ENCODE data around the gene DHX38.

DNA sequence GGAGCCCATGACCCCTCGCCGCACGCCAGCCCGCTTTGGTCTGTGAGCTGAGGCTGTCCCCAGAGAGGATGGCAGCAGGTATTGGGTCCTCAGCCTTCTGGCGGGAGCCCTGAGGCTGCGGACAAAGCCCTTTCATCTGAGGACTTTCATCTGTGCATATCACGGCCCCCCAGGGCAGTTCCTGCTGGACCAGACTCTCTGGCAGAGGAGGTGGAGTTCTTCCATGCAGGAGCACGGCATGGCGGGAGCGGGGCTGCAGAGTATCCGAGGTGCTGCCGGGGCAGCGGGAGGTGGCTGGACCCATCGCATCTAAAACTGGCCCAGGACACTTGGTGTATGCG is 18.8 kb downstream of the DHX38 start:
- no peak for TF ChIP-seq TAF1 (IDR thresholded peaks at IDR 0.05; ENCODE audit: borderline replicate concordance, low read depth, low read length)
- no peak for TF ChIP-seq CHD2 (IDR thresholded peaks at IDR 0.05; ENCODE audit: low read length, partially characterized antibody)
- TF ChIP-seq, protein P1, sequence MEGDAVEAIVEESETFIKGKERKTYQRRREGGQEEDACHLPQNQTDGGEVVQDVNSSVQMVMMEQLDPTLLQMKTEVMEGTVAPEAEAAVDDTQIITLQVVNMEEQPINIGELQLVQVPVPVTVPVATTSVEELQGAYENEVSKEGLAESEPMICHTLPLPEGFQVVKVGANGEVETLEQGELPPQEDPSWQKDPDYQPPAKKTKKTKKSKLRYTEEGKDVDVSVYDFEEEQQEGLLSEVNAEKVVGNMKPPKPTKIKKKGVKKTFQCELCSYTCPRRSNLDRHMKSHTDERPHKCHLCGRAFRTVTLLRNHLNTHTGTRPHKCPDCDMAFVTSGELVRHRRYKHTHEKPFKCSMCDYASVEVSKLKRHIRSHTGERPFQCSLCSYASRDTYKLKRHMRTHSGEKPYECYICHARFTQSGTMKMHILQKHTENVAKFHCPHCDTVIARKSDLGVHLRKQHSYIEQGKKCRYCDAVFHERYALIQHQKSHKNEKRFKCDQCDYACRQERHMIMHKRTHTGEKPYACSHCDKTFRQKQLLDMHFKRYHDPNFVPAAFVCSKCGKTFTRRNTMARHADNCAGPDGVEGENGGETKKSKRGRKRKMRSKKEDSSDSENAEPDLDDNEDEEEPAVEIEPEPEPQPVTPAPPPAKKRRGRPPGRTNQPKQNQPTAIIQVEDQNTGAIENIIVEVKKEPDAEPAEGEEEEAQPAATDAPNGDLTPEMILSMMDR (IDR thresholded peaks at IDR 0.05), result no peak
- TF ChIP-seq GABPA (IDR thresholded peaks at IDR 0.05; ENCODE audit: low read depth), result no peak
- TF ChIP-seq, protein P2, sequence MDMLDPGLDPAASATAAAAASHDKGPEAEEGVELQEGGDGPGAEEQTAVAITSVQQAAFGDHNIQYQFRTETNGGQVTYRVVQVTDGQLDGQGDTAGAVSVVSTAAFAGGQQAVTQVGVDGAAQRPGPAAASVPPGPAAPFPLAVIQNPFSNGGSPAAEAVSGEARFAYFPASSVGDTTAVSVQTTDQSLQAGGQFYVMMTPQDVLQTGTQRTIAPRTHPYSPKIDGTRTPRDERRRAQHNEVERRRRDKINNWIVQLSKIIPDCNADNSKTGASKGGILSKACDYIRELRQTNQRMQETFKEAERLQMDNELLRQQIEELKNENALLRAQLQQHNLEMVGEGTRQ (IDR thresholded peaks at IDR 0.05; ENCODE audit: borderline replicate concordance, low read depth, low read length), result no peak
- no peak for TF ChIP-seq RFX5 (IDR thresholded peaks at IDR 0.05; ENCODE audit: low read length)
- TF ChIP-seq POLR2AphosphoS5 (IDR thresholded peaks at IDR 0.05; ENCODE audit: low read depth, low read length), result no peak
- TF ChIP-seq RCOR1 (IDR thresholded peaks at IDR 0.05; ENCODE audit: low read length), result no peak
- TF ChIP-seq EZH2phosphoT487 (IDR thresholded peaks at IDR 0.05; ENCODE audit: borderline replicate concordance, low read depth), result no peak
- TF ChIP-seq, protein P3, sequence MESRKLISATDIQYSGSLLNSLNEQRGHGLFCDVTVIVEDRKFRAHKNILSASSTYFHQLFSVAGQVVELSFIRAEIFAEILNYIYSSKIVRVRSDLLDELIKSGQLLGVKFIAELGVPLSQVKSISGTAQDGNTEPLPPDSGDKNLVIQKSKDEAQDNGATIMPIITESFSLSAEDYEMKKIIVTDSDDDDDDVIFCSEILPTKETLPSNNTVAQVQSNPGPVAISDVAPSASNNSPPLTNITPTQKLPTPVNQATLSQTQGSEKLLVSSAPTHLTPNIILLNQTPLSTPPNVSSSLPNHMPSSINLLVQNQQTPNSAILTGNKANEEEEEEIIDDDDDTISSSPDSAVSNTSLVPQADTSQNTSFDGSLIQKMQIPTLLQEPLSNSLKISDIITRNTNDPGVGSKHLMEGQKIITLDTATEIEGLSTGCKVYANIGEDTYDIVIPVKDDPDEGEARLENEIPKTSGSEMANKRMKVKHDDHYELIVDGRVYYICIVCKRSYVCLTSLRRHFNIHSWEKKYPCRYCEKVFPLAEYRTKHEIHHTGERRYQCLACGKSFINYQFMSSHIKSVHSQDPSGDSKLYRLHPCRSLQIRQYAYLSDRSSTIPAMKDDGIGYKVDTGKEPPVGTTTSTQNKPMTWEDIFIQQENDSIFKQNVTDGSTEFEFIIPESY (IDR thresholded peaks at IDR 0.05; ENCODE audit: borderline replicate concordance, low read depth), result no peak
- TF ChIP-seq EP300 (IDR thresholded peaks at IDR 0.05; ENCODE audit: borderline replicate concordance in 1 of 2, low read depth in 1 of 2, low read length in 1 of 2), result no peak
- TF ChIP-seq YY1 (IDR thresholded peaks at IDR 0.05; ENCODE audit: low read depth), result no peak
- TF ChIP-seq RAD21 (IDR thresholded peaks at IDR 0.05; ENCODE audit: low read length), result no peak

All from SK-N-SH (cell line).